NCI-H345 treated with DMSO at 0.1 percent for 48 hours (cell line): ENCODE results near the gene PGM1.

Source experiments
- DNase-seq: peaks from one replicate; lab custom pipeline; 2025; ENCODE audit not compliant: unreplicated experiment; lab: John Stamatoyannopoulos, UW

Gene PGM1

DNA sequence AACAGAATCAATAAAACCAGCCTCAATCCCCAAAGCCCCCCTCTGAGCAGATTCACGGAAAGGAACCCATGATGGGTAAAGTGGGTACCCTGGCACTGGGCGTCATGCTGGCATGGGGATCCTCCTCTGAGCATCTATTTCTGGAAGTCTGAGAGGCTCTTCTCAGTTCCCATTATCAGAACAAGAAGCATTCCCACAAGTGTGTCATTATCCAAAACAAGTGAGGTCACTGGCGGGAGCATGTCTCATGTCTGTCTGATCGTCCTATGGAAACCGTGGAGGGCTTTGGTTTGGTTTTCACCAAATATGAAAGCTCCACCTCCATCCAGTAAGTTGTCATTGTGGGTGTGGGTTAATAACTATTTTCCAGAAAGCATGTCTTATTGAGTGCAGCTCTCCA lies 70.7 kb downstream of the PGM1 start:
- no peak for DNase-seq

DNA sequence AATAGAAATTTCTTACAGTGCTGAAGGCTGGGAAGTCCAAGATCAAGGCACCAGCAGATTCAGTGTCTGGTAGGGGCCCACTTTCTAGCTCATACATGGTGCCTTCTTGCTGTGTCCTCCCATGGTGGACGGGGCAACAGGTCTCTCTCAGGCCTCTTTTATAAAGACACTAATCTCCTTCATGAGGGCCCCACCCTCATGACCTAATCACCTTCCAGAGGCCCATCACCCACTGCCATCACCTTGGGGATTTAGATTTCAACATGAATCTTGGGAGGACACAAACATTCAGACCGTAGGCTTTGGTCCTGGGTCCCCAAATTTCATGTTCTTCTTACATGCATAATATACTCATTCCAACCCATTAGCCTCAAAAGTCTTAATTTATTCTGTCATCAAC lies 71.5 kb downstream of the PGM1 start:
- DNase-seq, result no peak

DNA sequence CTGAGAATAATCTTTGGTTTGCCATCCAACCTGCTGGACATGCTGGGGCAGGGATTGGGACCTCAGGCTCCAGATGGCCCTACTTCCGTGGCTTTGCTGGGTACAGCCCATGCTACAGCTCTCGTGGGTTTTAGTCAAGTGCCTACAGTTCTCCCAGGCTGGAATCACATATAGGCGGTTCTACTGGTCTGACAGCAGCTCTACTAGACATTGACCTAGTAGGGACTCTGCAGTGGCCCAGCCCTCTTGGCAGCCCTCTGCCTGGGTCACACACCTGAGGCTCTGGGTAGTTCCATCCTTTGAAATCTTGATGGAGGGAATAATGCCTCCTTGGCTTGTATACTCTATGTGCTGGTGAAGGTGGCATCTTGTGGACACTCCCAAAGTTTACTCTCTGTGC lies 72.2 kb downstream of the PGM1 start:
- no peak for DNase-seq

DNA sequence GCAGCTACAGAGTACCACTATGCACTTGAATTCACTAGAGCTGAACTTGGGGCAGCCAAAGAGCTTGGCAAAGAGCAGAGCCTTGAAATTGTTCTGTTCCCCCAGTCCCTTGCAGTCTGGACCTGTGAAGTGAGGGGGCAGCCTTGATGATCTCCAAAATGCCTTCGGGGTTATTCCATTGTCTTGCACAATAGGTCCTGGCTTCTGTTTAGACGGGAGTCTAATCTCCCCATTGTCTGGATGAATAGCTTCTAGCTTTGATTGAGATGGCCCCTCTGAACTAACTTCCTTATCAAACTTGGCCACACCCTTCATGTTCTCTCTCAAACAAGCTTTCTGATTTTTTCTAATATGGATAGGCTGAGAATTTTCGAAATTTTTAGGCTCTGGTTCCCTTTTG lies 72.6 kb downstream of the PGM1 start:
- DNase-seq, result no peak

DNA sequence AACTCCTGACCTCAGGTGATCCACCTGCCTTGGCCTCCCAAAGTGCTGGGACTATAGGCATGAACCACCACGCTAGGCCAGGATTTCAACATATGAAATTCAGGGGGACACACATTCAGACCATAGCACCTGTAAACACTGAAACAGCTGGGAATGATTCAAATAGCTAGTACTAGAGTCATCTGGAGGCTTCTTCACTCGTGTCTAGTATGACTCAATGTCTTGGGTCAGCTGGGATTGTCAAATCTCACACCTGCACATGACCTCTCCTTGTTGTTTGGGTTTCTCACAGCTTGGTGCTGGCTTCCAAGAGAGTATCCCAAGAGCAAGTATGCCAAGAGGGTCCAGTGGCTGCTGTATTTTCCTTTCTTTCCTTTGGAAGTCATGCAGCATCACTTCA lies 75.1 kb downstream of the PGM1 start:
- DNase-seq, result no peak

DNA sequence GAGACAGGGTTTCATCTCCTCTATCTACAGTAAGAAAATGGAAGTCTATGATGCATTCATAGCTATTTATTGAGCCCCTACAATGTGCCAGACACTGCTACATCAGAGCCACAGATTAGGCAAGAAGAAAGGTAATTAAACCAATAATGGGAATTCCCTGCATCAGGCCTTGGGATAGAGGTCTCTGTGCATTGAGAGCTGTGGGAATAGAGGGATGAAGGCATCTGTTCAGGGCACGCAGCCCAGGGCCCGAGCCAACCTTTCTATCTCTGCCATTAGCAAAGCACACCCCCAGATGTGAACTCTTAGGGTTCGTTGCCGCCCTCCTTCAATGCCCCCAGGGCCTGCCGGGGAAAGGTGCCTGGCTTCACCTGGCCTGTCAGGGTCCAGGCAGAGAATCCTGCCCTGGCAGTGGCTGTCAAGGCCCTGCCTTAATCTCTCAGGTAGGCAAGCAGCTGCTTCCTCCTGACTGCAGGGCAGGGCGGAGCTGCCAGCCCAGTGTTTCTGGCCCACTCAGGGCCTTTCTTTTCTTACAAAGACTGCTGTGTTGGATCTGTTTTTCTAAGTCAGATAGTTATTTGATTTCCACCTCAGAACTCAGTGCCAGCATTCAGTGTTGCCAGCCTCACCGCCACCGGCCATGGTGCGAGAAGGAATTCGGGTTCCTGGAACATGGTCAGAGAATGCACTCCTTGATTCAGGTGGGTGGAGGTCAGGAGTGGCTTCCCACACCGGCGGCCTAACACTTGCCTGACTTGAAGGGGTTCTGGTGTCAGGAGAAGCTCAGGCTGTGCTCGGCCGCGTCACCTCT lies 76.1 kb downstream of the PGM1 start:
- DNase-seq, result no peak

DNA sequence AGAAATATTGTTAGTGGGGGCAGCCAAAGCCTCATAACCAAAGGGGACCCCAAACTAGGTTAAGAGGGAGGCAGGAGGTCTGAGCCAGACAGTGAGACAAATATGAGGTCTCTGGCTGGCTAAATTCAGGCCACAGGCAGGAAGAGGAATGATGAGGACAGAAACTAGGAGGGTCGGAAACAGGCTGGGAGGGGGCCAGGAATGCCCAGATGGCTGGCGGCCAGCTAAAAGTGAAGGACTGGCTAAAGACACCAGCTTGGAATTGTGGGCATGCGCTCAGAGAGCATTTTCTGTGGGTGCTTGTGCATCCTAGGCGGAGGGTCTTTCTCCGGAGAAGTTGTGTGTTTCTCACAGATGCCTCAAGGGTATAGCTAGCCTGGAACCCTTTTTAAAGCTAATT lies 77.0 kb downstream of the PGM1 start:
- no peak for DNase-seq

DNA sequence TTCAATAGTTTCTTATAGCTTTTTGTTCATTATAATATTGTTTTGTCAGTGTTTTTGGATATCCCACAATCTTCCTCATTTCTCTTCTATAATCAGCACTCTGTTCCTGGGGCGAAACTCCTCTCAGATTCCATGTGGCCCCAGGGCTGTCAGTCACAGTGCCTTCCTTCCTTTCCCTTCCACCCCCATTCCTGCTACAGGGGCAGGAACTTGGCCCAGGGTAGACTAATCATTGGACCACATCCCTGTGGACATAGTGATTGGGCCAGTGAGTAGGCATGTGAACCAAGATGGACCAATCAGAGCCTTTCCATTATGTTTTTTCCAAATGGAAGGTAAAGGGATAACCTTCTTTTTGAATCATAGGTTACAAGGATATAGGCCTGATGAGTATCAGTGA lies 78.3 kb downstream of the PGM1 start:
- DNase-seq, result no peak

DNA sequence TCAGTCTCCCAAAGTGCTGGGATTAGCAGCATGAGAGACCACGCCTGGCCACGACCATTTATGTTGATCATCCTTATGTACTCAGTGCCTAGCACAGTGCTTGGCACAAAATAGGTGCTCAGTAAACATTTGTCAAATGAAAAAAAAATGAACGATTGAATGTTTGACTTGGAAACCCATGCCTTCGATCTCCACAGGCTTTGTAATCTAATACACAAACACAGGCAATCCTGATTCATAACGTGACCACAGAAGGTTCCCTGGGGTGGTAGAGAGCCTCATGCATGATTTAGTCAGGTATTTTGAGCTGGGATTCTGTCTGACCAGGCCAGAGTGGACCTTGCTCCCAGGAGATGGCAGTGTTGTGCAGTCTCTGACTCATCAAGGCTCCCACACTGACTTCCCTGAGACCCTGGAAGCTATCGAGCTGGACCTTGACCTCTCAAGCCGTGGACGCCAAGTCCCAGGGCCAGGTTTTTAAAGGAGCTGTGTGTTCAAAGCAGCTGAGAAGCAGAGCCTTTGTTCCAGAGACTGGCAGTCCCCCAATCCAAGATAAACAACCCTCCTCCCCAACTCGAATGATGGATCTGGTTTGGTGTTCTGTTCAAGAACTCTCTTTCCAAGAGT lies 81.1 kb downstream of the PGM1 start:
- DNase-seq, result peak; percentile 63

DNA sequence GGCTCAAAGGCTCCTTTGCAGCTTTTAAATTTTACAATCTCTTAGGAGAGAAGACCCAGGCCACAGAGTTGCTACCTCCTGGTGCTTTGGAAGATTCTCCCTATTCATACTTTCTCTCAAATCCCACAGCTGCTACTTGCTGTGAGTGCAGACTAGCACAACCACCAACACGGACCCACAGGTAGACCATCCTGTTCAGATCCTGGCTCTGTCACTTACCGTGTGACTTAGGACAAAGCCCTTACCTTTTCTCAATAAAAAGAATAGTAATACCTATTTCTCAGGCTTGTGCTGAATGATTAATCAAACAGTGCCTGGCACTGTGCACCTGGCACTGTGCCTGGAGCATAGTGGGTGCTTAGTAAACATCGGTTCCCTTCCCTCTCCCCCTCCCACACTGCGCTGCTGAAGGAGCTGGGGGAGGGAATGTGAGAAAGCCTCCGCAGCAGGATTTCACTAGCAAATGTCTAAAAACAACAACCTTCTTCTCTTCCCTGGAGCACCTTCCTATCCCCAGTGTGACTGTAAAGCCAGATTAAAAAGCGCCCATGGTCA lies 81.7 kb downstream of the PGM1 start:
- DNase-seq, result peak; percentile 59

DNA sequence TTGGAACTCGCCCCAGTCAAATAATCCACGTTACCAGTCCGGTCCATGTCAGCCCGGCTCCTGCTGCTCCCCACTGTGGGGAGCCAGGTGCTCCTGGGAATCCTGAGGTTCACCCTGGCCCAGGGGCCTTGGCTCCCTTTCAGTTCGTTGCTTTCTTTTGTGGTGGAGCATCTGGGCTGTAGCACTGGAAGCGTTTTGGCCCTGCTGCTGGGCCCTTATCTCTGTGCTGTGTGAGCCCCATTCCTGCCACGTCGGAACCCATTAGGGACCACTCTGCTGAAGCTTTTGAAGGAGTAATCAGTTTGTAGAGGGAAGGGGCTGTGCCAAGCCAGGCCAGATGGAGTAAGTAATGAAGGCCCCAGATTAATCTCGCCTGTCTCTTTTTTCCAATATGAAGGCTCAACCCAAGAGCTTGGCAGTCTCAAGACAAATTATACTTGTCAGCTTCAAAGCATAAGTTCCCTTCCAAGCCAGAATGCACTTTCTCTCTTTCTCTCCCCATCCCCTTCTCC lies 82.3 kb downstream of the PGM1 start:
- DNase-seq, result peak; percentile 45

DNA sequence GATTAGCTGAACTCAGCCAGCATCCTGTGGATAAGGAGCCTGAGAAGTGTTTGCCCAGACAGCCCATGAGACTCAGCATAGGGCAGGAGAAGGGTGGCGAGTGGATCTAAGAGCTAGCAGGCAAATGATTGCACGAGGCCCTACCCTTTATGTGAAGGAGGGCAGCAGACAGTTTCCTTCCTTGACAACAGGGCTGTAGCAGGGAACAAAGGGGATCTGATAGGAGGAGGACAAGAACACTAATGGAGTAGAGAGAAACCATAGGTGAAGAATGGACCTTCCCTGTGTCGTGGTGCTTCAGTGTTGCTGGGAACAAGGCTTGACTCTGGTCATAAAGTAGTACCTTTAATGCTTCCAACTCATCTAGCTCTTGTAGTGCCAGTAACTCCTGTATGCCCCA lies 84.3 kb downstream of the PGM1 start:
- DNase-seq, result no peak

DNA sequence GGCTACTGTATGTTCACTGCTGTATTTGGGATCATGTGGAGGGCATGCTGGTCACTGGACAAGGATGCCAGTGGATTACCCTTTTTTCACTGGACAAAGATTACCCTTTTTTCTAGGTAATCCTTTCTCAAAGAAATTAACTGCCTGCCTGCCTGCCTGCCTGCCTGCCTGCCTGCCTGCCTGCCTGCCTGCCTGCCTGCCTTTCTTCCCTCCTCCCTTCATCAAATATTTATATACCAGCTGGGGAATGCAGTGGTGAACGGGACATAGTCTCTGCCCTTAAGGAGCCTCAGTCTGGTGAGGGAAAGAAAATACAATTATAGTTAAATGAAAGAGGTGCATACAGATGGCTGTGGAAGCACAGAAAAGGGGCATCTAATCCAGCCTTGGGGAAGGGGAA lies 85.0 kb downstream of the PGM1 start:
- DNase-seq, result no peak

DNA sequence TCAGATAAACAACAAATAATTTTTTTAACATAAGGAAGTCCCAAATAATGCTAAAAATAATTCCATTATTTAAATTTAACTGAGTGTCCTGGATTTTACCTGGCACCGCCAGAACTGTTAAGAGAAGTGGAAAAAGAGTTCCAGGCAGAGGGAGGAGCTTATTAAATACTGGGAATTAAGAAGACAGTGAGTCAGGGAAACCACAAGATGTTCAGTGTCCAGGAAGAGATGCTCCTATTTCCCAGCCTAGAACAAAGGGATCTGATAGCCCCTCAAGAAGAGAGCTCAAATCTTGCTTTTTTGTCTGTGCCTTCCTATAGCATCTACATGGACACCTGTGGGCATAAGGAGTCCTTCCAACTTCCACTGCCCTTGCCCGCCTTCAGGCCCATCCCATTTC lies 85.9 kb downstream of the PGM1 start:
- DNase-seq, result no peak

DNA sequence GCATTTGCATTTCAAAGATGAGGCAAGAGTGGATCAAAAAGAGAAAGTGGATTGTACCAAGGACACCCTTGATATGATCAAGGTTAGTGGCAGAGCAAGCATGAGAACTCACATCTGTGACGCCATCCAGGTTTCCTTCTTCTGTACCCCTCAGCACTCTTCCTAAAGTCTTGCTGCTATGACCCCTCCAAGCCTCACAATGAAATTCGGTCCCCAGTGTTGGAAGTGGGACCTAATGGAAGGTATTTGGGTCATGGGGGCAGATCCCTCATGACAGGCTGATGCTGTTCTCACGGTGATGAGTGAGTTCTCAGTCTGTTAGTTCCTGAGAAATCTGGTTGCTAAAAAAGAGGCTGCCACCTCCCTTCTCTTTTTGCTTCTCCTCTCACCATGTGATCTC lies 86.4 kb downstream of the PGM1 start:
- no peak for DNase-seq

DNA sequence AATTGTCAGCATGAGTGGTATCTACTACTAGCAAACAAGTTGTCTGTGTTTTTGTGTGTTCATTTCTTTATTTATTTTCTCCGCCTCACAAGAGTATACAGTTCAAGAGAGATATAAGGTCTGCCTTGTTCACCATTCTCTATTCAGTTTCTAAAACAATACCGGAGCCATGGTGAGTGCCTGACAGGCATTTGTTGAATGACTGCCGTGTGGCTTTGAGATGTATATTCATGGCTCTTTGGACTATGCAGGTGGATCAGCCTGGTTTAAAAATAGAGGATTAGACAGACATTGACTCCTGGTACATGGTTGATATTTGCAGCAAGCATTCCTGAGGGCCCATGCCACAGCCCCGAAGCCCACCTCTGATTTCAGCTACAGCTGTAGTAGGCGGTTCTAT lies 89.7 kb downstream of the PGM1 start:
- no peak for DNase-seq

DNA sequence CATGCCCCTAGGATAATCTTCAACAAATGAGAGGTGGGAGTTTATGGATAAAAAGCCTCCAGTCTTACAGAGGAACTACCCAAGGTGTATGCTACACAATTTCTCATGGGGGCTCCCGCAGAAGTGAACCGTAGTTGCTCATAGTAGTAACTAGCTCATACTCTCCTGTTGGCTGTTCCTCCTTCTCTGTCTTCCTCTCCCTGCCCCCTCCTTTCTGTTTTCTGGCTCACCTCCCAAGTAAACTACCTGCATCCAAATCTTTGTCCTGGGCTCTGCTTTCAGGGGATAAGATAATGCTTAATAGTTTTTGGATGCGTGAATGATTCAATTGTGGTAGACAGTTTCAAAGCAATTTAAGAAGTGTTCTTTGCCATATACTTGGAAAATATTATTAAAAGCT lies 90.5 kb downstream of the PGM1 start:
- DNase-seq, result no peak

DNA sequence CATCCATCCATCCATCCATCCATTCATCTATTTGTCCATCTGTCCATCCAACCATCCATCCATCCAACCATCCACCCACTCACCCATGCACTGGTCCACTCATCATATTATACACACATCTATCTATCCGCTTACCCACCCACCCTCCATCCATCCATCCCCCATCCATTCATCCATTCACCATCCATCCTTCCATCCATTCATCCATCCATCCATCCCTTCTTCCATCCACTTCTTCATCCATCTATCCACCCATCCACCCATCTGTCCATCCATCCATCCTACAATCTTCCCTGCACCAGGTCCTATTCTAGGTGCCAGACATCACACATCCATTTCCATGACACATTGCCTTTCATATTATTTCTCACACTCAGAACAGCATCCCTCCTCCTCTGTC lies 93.5 kb downstream of the PGM1 start:
- no peak for DNase-seq

DNA sequence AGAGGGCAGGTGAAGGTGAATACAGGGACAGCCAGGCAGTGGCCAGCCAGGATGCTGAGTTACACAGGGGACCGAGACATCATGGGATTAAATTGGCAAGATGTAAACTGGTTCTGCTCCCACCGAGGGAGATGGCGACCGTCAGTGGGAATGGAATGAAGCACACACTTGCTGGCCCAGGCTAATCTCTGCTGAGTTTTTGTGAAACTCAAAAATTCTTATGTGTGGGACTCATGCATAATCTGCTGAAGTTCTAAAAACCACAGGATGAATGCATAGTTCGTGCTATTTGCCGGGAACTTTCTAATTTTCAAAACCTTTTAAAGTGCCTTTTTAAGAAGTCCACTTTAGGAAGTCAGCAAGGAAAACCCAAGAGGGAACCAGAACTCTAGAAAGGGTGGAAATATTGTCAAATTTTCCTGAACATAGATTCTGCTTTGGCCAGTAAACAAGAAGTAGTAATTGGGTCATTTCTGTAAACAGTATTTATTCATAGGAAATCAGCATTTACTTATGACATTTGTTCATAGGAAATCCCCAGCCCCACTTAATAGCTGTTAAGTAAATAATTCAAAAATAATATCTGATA lies 95.2 kb downstream of the PGM1 start:
- no peak for DNase-seq

DNA sequence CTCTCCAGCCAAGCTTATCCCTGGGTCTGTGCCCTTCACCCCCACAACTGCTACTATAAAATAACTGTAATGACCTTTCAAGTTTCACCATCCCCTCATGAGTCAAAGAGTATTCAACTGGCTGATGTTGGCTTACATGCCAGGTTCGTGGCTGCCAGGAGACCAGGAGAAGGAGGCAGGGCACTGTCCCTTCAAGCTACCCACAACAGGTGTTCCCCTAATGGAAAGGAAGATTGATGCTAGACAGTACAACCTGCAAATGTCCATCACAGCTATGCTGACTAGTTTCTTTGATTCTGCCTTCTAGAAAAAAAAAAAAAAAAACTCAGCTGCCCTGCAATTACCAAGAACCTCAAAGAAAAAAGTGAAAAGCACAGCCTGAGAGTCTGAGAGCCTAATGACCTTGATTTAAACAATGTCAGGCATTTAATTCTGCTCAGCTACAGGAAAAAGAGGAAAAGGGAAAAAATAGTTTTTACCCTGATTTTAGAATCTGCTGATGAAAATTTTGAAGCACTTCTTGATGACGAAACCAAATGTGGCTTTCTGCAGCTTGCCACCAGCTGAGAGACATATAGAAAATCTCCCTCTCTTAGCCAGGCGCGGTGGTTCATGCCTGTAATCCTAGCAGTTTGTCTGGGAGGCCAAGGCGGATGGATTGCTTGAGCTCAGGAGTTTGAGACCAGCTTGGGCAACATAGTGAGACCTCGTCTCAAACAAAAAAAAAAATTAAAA lies 97.9 kb downstream of the PGM1 start:
- no peak for DNase-seq

DNA sequence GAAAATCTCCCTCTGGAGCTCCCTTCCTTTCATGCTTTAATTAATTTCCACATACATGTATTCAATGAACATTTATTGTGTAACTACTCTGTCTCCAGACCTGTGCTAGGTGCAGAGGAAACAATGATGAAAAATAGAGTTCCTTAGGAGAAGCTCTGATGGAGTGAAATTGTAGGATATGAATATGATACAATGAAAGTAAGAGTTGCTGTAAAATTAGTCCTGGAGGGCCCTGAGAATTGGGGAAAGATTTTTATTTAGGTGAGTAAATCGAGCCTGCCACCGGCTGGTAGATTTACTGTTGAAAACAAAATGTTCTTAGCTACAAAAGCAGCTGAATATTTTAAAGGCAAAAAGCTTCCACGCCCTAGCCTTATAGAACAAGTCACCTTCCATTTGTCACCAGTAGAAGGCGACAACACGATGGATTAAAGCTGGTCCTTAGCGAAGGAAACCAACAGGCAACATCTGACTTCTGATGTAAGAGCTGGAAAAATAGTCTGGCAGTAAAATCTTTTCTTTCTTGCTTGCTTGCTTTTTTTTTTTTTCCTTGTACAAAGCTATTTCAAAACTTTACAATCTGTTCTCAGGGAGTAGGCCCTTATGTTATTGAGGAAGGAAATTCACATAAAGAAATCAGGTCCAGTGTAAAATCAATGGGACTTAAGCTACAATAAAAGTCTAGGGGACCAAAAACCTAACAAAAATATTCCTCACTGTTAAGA lies 98.7 kb downstream of the PGM1 start:
- peak; percentile 62 for DNase-seq
